ENCODE results near the gene VAMP4.
"Not testable (repeated sequence)": the region's sequence is repeated elsewhere in the genome, so short reads cannot be mapped to it uniquely, and the experiment has no call there.

VAMP4 gene

DNA sequence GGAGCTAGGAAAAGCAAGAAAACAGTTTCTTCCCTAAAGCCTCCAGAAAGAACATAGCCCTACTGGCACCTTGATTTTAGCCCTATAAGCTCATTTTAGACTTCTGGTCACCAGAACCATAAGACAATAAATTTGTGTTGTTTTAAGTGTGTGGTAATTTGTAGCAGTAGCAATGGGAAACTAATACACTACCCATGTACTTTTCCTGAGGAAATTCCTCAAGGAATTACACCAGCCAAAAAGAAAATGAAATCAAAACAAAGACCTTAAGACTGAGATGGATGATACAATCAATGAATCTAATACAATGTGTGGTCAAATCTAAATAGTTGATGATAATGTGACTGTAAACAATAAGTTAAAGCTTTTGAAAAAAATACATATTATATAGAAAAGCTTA is 11.8 kb downstream of the VAMP4 start:
- in situ Hi-C loops (cut with MboI; ENCODE audit: low pct_unique_long_range_greater_than_20kb, low sequenced_read_pairs, unreplicated experiment): no loop called here
- no peak for DNase-seq (ENCODE audit: low spot score)
- TF ChIP-seq, protein P1, sequence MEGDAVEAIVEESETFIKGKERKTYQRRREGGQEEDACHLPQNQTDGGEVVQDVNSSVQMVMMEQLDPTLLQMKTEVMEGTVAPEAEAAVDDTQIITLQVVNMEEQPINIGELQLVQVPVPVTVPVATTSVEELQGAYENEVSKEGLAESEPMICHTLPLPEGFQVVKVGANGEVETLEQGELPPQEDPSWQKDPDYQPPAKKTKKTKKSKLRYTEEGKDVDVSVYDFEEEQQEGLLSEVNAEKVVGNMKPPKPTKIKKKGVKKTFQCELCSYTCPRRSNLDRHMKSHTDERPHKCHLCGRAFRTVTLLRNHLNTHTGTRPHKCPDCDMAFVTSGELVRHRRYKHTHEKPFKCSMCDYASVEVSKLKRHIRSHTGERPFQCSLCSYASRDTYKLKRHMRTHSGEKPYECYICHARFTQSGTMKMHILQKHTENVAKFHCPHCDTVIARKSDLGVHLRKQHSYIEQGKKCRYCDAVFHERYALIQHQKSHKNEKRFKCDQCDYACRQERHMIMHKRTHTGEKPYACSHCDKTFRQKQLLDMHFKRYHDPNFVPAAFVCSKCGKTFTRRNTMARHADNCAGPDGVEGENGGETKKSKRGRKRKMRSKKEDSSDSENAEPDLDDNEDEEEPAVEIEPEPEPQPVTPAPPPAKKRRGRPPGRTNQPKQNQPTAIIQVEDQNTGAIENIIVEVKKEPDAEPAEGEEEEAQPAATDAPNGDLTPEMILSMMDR (IDR thresholded peaks at IDR 0.05; ENCODE audit: extremely low read depth, insufficient read depth, missing control alignments): no peak

DNA sequence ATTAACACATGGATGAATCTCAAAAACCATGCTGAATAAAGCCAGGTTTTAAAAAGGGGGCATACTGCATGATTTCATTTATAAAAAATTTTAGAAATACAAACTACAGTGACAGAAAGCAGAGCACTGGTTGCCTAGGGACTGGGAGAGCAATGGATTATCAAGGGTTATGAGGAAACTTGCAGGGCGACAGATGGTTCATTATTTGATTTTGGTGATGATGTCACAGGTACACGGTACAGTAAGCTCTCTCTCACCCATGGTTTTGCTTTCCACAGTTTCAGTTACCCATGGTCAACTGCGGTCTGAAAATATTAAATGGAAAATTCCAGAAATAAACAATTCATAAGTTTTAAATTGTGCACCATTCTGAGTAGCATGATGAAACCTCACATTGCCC is 14.1 kb downstream of the VAMP4 start:
- TF ChIP-seq, protein P1 (IDR thresholded peaks at IDR 0.05; ENCODE audit: extremely low read depth, insufficient read depth, missing control alignments): no peak
- in situ Hi-C loops (cut with MboI; ENCODE audit: low pct_unique_long_range_greater_than_20kb, low sequenced_read_pairs, unreplicated experiment): no loop called here
- no peak for DNase-seq (ENCODE audit: low spot score)

GRCh38 chr1:171723180-171723579 is 18.7 kb downstream of the VAMP4 start:
- DNase-seq (ENCODE audit: low spot score); in situ Hi-C loops (cut with MboI; ENCODE audit: low pct_unique_long_range_greater_than_20kb, low sequenced_read_pairs, unreplicated experiment): not testable (repeated sequence)

GRCh38 chr1:171718848-171719247 is 23.0 kb downstream of the VAMP4 start:
- in situ Hi-C loops (cut with MboI; ENCODE audit: low pct_unique_long_range_greater_than_20kb, low sequenced_read_pairs, unreplicated experiment): no loop called here
- TF ChIP-seq, protein P1 (IDR thresholded peaks at IDR 0.05; ENCODE audit: extremely low read depth, insufficient read depth, missing control alignments): no peak
- no peak for DNase-seq (ENCODE audit: low spot score)

DNA sequence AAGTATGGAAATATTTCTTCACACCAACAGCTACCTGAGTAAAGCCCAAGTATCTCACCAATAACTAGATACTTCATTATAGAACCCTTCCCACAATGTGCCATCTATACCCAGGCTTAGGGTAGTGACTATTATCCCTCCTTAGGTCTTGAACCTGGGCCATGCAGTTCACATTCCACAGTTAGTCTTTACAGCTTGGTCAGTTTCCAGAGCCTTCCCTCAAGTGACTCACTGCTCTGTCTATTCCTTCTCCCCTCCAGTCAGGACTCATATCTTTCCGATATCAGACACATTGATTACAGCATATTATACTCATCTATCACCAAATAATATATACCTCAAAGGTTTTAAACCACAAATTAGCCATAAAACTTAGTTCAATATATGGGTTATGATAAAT is 23.6 kb downstream of the VAMP4 start:
- in situ Hi-C loops (cut with MboI; ENCODE audit: low pct_unique_long_range_greater_than_20kb, low sequenced_read_pairs, unreplicated experiment): no loop called here
- DNase-seq (ENCODE audit: low spot score): no peak
- TF ChIP-seq, protein P1 (IDR thresholded peaks at IDR 0.05; ENCODE audit: extremely low read depth, insufficient read depth, missing control alignments): no peak

- no peak for DNase-seq (ENCODE audit: low spot score)
- in situ Hi-C loops (cut with MboI; ENCODE audit: low pct_unique_long_range_greater_than_20kb, low sequenced_read_pairs, unreplicated experiment): no loop called here
- TF ChIP-seq, protein P1 (IDR thresholded peaks at IDR 0.05; ENCODE audit: extremely low read depth, insufficient read depth, missing control alignments): no peak
Observed at GRCh38 chr1:171717062-171717718, 24.7 kb downstream of the VAMP4 start.

DNA sequence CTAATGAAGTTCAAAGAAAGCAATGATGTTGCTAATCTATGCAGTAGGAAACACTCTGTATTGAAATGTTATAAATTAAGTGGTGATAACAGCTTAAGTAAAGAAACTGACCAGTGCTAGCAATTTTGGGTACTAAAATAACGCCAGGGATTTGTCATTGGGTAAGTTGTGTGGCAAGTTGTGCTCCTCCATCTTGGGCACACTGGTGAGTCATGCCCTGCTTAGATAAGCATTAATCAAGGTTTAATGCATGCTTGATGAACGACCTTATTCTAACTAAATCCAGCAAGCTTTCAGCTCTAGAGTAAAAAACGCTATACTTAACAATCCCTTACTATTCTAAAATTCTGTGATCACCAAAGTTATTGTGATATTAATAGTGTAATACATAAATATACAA is 25.2 kb downstream of the VAMP4 start:
- TF ChIP-seq, protein P1 (IDR thresholded peaks at IDR 0.05; ENCODE audit: extremely low read depth, insufficient read depth, missing control alignments): no peak
- in situ Hi-C loops (cut with MboI; ENCODE audit: low pct_unique_long_range_greater_than_20kb, low sequenced_read_pairs, unreplicated experiment): no loop called here
- DNase-seq (ENCODE audit: low spot score): no peak
